Measurements from ENCODE around the gene CTBP1.

- no peak; the same call in 1 of the 2 replicates for TF ChIP-seq CTCF (conservative IDR thresholded peaks at IDR 0.05; ENCODE audit: low read depth, low read length)
- TF ChIP-seq EZH2 (IDR thresholded peaks at IDR 0.05; ENCODE audit: borderline replicate concordance, low read depth, low read length, poor library complexity, severe bottlenecking) = no peak
These were observed 9.5 kb upstream of the CTBP1 start for GRCh38 chr4:1258457-1258856.

Measured in A673 (cell line).